Osteocyte (in vitro differentiated cells): ENCODE measurements around the gene IPO4. TPM values are rescaled to one million over a fixed set of nuclear protein-coding genes. Genes with fewer than 3 reads are reported as not detected.

Experiments used
- DNase-seq: peaks from one replicate; pipeline ENCODE4 v3.0.0; 2021; ENCODE audit warnings: mixed read lengths; ENCODE audit not compliant: unreplicated experiment; ENCODE audit errors: extremely low spot score
- H3K27ac Mint-ChIP-seq: one replicate; pipeline ENCODE4 v1.8.0; 2021; ENCODE audit warnings: mild to moderate bottlenecking, mixed read lengths; ENCODE audit not compliant: unreplicated experiment
- H3K27me3 Mint-ChIP-seq: one replicate; pipeline ENCODE4 v1.8.0; 2021; ENCODE audit warnings: mixed read lengths; ENCODE audit not compliant: unreplicated experiment
- H3K36me3 Mint-ChIP-seq: one replicate; pipeline ENCODE4 v1.8.0; 2021; ENCODE audit warnings: mixed read lengths; ENCODE audit not compliant: unreplicated experiment
- H3K4me1 Mint-ChIP-seq: one replicate; pipeline ENCODE4 v1.8.0; 2021; ENCODE audit warnings: mixed read lengths; ENCODE audit not compliant: unreplicated experiment
- H3K4me3 Mint-ChIP-seq: one replicate; pipeline ENCODE4 v1.8.0; 2021; ENCODE audit warnings: mild to moderate bottlenecking, moderate library complexity, mixed read lengths; ENCODE audit not compliant: unreplicated experiment
- H3K9me3 Mint-ChIP-seq: one replicate; pipeline ENCODE4 v1.8.0; 2021; ENCODE audit warnings: mixed read lengths; ENCODE audit not compliant: unreplicated experiment
- total RNA-seq: library from RNA; stranded (reverse); gene quantifications from 2 replicates; pipeline ENCODE4 v1.2.1, GENCODE V29; 2021
- TF ChIP-seq, protein P1 (sequence below): fragments of 200-600 bp; sonication (generic); IDR thresholded peaks from 2 replicates; pipeline ENCODE4 v1.5.0; 2021; ENCODE audit warnings: antibody characterized with exemption, mild to moderate bottlenecking, moderate library complexity

Gene IPO4
- total RNA-seq, 1 donor from 2014 or later, result 36.5 TPM

DNA sequence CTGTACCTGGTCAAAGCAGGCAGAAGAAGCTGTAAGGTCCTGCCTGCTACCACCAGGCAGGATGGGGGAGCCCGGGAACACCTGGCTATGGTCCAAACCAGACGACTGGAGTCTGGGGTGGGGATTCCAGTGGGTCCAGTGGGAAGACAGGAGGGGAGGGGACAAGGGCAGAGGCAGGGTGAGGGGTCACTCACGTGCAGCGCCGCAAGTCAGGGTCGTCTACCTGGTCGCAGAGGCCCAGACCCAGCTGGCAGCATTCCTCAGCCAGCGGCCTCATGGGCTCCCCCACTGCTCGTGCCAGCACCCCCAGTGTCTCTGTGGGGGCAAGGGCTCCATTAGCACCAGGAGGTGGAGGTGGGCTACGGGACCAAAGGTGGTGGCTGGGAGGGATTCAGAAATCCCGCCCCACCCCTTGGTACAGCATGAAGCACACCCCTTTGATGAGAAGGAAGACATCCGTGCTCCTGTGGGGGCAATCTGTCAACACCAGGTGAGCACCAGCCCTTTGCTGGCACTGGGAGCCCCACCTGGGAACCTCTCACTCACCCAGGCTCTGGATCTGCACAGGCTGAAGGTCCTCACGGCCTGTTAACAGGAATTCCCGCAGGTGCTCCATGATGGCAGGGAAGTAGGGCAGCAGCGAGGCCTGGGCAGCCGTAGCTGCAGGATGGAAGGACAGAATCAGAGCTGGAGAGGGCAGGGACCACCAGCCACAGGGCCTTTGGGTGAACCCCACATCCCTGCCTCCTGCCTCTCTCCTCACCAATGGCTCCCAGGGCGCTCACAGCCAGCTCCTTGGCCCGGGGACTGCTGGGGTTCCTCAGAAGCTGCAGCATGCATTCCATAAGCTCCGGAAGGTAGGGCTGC is 4.3 kb downstream of the IPO4 start:
- Mint-ChIP-seq H3K9me3 (no peaks in the 10 kb centered on the region), H3K36me3 (peaks cover 15% of the 10 kb centered on the region), H3K27me3 (no peaks in the 10 kb centered on the region), H3K4me1 (peaks cover 21% of the 10 kb centered on the region), H3K4me3 (no peak overlapping the region), H3K27ac (no peak overlapping the region)
- DNase-seq, result no peak
- TF ChIP-seq, protein P1, sequence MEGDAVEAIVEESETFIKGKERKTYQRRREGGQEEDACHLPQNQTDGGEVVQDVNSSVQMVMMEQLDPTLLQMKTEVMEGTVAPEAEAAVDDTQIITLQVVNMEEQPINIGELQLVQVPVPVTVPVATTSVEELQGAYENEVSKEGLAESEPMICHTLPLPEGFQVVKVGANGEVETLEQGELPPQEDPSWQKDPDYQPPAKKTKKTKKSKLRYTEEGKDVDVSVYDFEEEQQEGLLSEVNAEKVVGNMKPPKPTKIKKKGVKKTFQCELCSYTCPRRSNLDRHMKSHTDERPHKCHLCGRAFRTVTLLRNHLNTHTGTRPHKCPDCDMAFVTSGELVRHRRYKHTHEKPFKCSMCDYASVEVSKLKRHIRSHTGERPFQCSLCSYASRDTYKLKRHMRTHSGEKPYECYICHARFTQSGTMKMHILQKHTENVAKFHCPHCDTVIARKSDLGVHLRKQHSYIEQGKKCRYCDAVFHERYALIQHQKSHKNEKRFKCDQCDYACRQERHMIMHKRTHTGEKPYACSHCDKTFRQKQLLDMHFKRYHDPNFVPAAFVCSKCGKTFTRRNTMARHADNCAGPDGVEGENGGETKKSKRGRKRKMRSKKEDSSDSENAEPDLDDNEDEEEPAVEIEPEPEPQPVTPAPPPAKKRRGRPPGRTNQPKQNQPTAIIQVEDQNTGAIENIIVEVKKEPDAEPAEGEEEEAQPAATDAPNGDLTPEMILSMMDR, result no peak

DNA sequence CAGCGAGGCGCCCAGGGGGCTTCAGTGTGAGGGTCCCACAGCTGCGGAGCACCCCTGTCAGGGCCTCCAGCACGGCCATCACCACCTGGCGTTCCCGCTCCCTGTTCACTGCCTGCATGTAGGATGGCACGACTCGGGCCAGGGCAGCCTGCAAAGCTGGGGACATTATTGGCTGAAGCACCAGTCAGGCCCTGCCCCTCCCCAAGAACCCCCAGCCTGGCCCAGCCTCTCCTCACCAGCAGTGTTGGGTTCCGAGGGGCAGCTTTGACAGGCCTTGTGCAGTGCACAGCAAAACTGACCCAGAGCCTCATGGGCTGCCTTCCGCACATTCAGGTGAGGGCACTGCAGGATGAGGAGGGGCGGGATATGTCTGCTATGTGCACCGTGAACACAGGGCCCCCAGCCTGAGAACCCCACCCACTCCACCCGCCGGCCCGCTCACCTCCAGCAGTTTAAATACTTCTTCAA is 5.6 kb downstream of the IPO4 start:
- Mint-ChIP-seq H3K27ac (no peak overlapping the region), H3K4me3 (no peak overlapping the region), H3K9me3 (no peaks in the 10 kb centered on the region)

DNA sequence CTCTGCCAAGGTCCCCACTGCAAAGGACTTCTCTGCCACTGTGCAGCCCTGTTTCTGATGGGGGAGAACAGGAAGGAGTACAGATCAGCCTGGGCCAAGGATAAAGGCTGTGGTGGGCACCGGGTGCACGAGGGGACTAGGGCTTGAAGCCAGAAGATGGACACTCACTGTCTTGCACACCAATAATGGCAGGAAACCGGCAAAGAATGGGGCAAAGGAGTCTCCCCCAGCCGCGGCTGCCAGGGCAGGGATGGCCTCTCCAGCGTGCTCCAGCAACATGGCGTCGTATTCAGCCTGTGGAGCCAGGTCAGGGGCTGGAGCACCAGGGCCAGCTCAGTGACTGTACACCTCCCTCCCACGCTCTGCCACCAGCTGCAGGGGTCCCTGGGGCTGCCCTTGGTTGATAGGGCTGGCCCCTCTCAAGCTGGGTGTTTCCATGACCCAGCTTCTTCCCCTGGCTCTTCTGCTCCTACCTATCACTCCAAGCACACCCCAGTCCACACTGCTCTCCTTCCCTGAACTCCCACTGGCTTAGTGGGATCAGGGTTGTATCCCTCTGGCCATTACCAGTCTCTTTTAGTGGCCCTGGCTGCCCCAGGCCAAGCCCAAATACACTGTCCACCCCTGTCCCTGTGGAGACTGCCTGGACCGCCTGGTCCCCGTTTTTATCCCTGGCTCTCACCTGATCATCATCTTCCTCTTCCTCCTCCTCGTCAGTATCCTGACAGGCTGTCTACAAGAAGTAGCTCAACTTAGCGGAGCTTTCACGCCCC is 6.3 kb downstream of the IPO4 start:
- Mint-ChIP-seq H3K27ac (no peak overlapping the region), H3K4me3 (no peak overlapping the region), H3K27me3 (no peaks in the 10 kb centered on the region), H3K36me3 (peaks cover 19% of the 10 kb centered on the region), H3K9me3 (no peaks in the 10 kb centered on the region), H3K4me1 (peaks cover 4% of the 10 kb centered on the region)
- TF ChIP-seq, protein P1, result no peak
- no peak for DNase-seq

More for the DNA sequence above, 5.6 kb downstream of the IPO4 start:
- no peak for DNase-seq
- Mint-ChIP-seq H3K36me3 (peaks cover 19% of the 10 kb centered on the region), H3K27me3 (no peaks in the 10 kb centered on the region), H3K4me1 (peaks cover 10% of the 10 kb centered on the region)
- TF ChIP-seq, protein P1, result no peak

DNA sequence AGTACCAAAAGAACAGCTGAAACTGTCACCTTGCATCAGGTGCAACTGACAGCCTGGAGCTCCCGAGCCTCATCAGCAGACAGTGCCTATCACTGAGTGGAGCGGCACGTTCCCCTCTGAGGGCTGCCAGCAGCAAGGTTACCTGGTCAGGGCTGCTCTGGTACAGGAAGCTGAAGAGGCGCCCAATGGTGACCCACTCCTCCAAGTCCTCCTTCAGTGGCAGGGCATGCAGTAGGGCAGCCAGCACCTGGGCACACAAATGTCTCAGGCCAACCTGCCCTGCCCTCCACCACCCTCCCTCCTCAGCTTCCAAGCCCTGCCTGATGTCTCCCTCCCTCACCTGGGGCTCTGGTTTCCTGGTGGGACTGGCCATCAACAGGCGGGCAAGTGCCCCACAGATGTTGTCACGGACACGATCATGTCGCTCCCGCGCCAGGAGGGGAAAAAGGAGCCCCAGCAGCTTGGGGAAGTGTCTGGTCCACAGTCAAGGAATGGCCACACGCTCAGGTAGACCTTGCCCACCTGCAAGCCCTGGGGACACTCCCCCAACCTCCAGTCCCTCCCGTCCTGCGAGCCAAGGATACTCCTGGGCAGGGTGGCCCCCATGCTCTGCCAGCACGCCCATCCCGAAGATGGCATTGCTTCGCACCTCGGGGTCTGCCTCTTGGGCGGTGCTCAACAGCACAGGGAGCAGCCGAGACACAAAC is 7.1 kb downstream of the IPO4 start:
- no peak for DNase-seq
- TF ChIP-seq, protein P1, result no peak
- H3K4me3 Mint-ChIP-seq, result no peak overlapping the region
- peaks cover 22% of the 10 kb centered on the region for H3K36me3 Mint-ChIP-seq
- H3K27ac Mint-ChIP-seq, result no peak overlapping the region
- H3K9me3 Mint-ChIP-seq, result no peaks in the 10 kb centered on the region
- H3K4me1 Mint-ChIP-seq, result no peaks in the 10 kb centered on the region
- H3K27me3 Mint-ChIP-seq, result no peaks in the 10 kb centered on the region
